G401.6 (cell line): Measurements from ENCODE around the gene STARD10.

Source experiments
- FAIRE-seq: peaks from 2 replicates; lab custom pipeline; 2012; peaks lifted over from hg19 to GRCh38; lab: Jason Lieb, UNC

Gene STARD10

GRCh38 chr11:72704783-72705265, 89.0 kb downstream of the STARD10 start:
- no peak for FAIRE-seq
